ENCODE data around the gene TNFRSF18. TPM values are rescaled to one million over a fixed set of nuclear protein-coding genes. Genes with fewer than 3 reads are reported as not detected.
A peak's percentile ranks its signal among the peaks of the same experiment; 100 is the strongest.

The TNFRSF18 gene
- total and polyA plus RNA-seq, 10 of the 15 experiments (the other 5 are each of a cell fraction or from before 2014, with no cell fraction given) = 0.18 to 7.5 (median 1.5) TPM; not detected in 1

GRCh38 chr1:1210726-1211540 is 4.5 kb upstream of the TNFRSF18 start:
- peaks cover 56% of the 10 kb centered on the region for H3K4me1 ChIP-seq (ENCODE audit: control insufficient read depth, insufficient read depth, low read length)
- no peak overlapping the region for H3K27ac ChIP-seq (ENCODE audit: control insufficient read depth, insufficient read depth)
- SMC1A ChIA-PET (ENCODE audit: uncharacterized antibody, unreplicated experiment) = no interaction called here
- ATAC-seq (no peak), FAIRE-seq (no peak), DNase-seq (ENCODE audit: low read depth, low spot score) (no peak)
- POLR2A ChIA-PET = interaction anchor here (2.6 kb wide), 1 partner anchor 21 kb away, joined by 8 read pairs; the partner anchor contains the start of genes B3GALT6 and SDF4
- peaks cover 0 to 8% of the 10 kb centered on the region in 2 experiments; a peak in 1 of 4 replicates for H3K27me3 ChIP-seq (replicated peaks in 1 of 2; ENCODE audit: control insufficient read depth in 2 of 2, insufficient read depth in 2 of 2, low read length in 1 of 2)
- H3K79me2 ChIP-seq (ENCODE audit: control insufficient read depth, insufficient read depth, low read length) = no peaks in the 10 kb centered on the region
- no peak for TF ChIP-seq LARP7 (IDR thresholded peaks at IDR 0.05)
- in situ Hi-C loops (cut with MboI) = no loop called here
- H3K36me3 ChIP-seq (ENCODE audit: control insufficient read depth in 2 of 2, insufficient read depth in 2 of 2, low read length in 1 of 2) = peaks cover 0 to 1% of the 10 kb centered on the region in 2 experiments; a peak in 2 of 4 replicates
- no TSS peak for BruUV-seq (replicated peaks)
- intact Hi-C loops (cut with micrococcal nuclease; ENCODE audit: unreplicated experiment) = no loop called here
- CTCF ChIA-PET = no interaction called here
- no peak overlapping the region for H3K4me3 ChIP-seq
- no peak overlapping the region for H2AFZ ChIP-seq (ENCODE audit: control insufficient read depth, low read depth, low read length)
- RAD21 ChIA-PET (ENCODE audit: unreplicated experiment) = interaction anchor here (1.0 kb wide), 2 partner anchors 23 to 39 kb away, joined by 3 read pairs; no protein-coding TSS in a partner anchor
- H4K20me1 ChIP-seq (ENCODE audit: control insufficient read depth, insufficient read depth) = no peaks in the 10 kb centered on the region
- H3K9ac ChIP-seq (ENCODE audit: control insufficient read depth, insufficient read depth, low read length) = no peak overlapping the region
- H3K9me3 ChIP-seq (replicated peaks; ENCODE audit: control insufficient read depth, insufficient read depth, low read length) = no peaks in the 10 kb centered on the region
- no peak overlapping the region for H3K4me2 ChIP-seq (ENCODE audit: control insufficient read depth, insufficient read depth)
- 74% methylated on average over 28 of the region's 31 CpGs for WGBS (ENCODE audit: insufficient coverage, insufficient replicate concordance, low lambda C conversion rate, missing lambda C conversion rate)

DNA sequence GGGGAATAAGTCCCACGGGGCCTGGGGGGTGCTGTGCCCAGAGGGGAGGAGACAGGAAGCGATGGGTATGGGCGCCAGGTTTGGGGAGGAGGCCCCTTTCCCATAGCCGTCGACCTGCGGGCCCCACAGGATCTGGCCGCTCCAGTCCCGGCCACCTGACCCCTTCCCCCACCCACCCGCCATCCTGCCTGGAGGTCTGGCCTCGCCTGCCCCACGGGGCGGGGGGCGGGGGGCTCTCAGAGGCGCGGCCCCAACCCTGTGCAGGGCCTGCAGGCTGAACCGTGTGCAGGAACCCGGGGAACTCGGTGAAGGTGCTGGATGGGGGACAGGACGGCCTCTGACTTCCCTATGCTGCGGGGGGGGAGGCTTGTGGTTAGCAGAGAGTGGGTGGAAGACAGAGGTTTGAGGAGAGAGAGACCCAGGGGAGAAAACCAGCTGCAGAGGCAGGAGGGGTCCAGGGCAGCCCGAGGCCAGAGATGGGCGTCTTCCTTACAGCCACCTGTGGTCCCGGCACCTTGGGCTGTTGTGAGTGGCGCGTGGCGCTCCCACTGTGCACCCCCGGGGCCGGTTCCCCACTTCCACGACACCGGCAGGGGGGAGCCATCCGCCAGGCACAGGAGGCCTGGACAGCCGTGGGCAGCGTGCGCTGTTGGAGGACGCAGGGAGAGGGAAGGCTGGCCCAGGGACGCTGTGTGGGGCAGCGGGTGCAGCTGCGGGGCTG is 2.5 kb upstream of the TNFRSF18 start:
- no peak overlapping the region for H3K4me2 ChIP-seq (ENCODE audit: control insufficient read depth, insufficient read depth)
- no TSS peak for BruUV-seq (replicated peaks)
- WGBS (ENCODE audit: insufficient coverage, insufficient replicate concordance, low lambda C conversion rate, missing lambda C conversion rate) = 18% methylated on average over 31 of the region's 38 CpGs
- TF ChIP-seq EGR1 (IDR thresholded peaks at IDR 0.05; ENCODE audit: borderline replicate concordance in 1 of 2, low read depth in 2 of 2, low read length in 2 of 2) (peak in 1 of 2 experiments; percentile 80; a peak in 2 of 3 replicates), SRF (IDR thresholded peaks at IDR 0.05; ENCODE audit: low read depth in 2 of 2, low read length in 2 of 2) (no peak), IKZF1 (conservative IDR thresholded peaks at IDR 0.05) (peak; percentile 49; the same call in 1 of the 2 replicates), NR2C1 (IDR thresholded peaks at IDR 0.05) (no peak)
- TF ChIP-seq, protein P1, sequence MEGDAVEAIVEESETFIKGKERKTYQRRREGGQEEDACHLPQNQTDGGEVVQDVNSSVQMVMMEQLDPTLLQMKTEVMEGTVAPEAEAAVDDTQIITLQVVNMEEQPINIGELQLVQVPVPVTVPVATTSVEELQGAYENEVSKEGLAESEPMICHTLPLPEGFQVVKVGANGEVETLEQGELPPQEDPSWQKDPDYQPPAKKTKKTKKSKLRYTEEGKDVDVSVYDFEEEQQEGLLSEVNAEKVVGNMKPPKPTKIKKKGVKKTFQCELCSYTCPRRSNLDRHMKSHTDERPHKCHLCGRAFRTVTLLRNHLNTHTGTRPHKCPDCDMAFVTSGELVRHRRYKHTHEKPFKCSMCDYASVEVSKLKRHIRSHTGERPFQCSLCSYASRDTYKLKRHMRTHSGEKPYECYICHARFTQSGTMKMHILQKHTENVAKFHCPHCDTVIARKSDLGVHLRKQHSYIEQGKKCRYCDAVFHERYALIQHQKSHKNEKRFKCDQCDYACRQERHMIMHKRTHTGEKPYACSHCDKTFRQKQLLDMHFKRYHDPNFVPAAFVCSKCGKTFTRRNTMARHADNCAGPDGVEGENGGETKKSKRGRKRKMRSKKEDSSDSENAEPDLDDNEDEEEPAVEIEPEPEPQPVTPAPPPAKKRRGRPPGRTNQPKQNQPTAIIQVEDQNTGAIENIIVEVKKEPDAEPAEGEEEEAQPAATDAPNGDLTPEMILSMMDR (IDR thresholded peaks at IDR 0.05 in 2 of 3, conservative IDR thresholded peaks at IDR 0.05 in 1 of 3; ENCODE audit: control insufficient read depth in 2 of 3, extremely low read depth in 1 of 3, insufficient read depth in 1 of 3, low read depth in 3 of 3, low read length in 3 of 3) = no peak
- TF ChIP-seq, protein P2, sequence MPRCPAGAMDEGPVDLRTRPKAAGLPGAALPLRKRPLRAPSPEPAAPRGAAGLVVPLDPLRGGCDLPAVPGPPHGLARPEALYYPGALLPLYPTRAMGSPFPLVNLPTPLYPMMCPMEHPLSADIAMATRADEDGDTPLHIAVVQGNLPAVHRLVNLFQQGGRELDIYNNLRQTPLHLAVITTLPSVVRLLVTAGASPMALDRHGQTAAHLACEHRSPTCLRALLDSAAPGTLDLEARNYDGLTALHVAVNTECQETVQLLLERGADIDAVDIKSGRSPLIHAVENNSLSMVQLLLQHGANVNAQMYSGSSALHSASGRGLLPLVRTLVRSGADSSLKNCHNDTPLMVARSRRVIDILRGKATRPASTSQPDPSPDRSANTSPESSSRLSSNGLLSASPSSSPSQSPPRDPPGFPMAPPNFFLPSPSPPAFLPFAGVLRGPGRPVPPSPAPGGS (IDR thresholded peaks at IDR 0.05; ENCODE audit: borderline replicate concordance, insufficient read depth, low read depth, low read length, poor library complexity, severe bottlenecking) = no peak

More for the DNA sequence above, 2.5 kb upstream of the TNFRSF18 start:
- ChIA-PET RAD21 (ENCODE audit: unreplicated experiment) (no interaction called here), SMC1A (ENCODE audit: uncharacterized antibody, unreplicated experiment) (no interaction called here), CTCF (interaction anchor here (0.6 to 2.2 kb wide), 3 partner anchors 71 to 87 kb away, joined by 3 to 14 read pairs (median 5); no protein-coding TSS in a partner anchor), POLR2A (interaction anchor here (1.1 to 2.6 kb wide), 3 partner anchors 8 to 37 kb away, joined by 3 to 8 read pairs (median 4); partner anchors contain the start of genes B3GALT6 and SDF4)
- no peak for DNase-seq (ENCODE audit: low read depth, low spot score)
- in situ Hi-C loops (cut with MboI) = no loop called here
- peaks cover 40% of the 10 kb centered on the region for H3K4me1 ChIP-seq (ENCODE audit: control insufficient read depth, insufficient read depth, low read length)
- H3K9me3 ChIP-seq (replicated peaks; ENCODE audit: control insufficient read depth, insufficient read depth, low read length) = no peaks in the 10 kb centered on the region
- no peaks in the 10 kb centered on the region for H4K20me1 ChIP-seq (ENCODE audit: control insufficient read depth, insufficient read depth)
- H3K79me2 ChIP-seq (ENCODE audit: control insufficient read depth, insufficient read depth, low read length) = no peaks in the 10 kb centered on the region
- H2AFZ ChIP-seq (ENCODE audit: control insufficient read depth, low read depth, low read length) = no peak overlapping the region
- no peak overlapping the region for H3K9ac ChIP-seq (ENCODE audit: control insufficient read depth, insufficient read depth, low read length)
- intact Hi-C loops (cut with micrococcal nuclease; ENCODE audit: unreplicated experiment) = no loop called here
- peaks cover 0 to 8% of the 10 kb centered on the region in 2 experiments; a peak in 1 of 4 replicates for H3K27me3 ChIP-seq (replicated peaks in 1 of 2; ENCODE audit: control insufficient read depth in 2 of 2, insufficient read depth in 2 of 2, low read length in 1 of 2)
- H3K4me3 ChIP-seq = no peak overlapping the region
- no peak for FAIRE-seq
- ATAC-seq = peak; percentile 8
- H3K36me3 ChIP-seq (ENCODE audit: control insufficient read depth in 2 of 2, insufficient read depth in 2 of 2, low read length in 1 of 2) = no peaks in the 10 kb centered on the region
- H3K27ac ChIP-seq (ENCODE audit: control insufficient read depth, insufficient read depth) = no peak overlapping the region
